ENCODE data around the gene TTC38.
A peak's percentile ranks its signal among the peaks of the same experiment; 100 is the strongest.

Gene TTC38

DNA sequence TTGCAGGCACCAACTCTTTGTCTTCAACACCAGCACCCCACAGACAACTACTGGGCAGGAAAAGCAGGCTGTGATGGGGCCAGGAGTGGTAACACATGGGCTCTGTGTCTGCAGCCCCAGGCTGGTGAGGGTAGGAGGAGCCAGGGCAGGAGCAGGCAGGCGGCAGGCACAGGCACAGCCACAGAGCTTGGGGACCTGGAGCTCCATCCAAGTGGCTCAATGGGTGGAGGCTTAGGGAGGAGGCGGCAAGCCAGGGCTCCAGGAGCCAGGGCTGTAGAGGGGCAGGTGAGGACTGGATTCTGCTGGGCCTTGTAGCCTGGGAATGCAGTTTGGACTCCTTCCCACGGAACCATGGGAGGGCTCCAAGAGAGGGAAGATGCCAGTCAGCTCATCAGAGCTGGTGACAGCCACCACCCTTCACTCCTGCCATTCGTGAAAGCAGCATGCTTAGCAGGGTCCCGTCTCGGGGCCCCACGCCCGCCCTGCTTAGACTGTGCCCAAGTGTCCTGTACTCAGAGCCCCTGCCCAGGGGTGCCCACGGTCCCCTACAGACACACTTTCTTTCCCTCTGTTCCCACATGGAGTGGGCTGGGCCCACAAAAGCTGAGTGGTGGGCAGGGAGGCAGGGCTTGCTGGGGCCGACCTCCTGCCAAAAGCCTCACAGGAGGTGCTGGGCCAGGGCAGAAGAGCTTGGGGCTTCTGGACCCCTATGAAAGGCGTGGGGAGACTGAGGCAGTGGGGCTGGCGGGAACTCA lies 12.4 kb downstream of the TTC38 start:
- DNase-seq, result no peak

DNA sequence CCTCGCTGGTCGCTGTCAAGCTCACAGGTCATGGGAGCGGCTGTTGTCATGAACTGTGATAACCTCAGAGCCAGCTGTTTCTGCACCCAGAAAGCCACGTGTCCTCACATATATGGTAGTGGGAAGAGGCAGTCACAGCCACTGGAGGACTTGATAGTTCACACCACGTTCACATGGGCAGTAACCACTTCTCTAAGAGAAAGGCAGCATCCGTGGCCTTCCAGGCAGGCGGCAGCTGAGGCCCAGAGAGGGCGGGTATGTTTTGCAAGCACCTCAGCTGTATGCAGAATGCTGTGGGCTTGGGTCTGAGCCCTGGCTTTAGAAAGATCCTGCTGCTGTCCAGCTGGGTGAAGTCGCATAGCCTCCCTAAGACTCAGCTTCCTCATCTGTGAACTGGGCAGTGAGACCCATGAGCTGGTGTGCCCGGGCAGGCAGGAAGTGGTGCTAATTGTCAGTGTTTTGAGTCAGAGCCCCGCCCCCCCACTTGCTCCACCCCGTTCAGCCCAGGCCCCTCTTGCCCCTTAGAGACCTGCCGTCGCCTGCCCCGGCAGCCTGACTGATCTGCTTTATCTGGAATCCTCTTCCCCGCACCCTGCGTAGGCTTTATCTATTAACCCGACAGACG lies 13.3 kb downstream of the TTC38 start:
- no peak for DNase-seq

DNA sequence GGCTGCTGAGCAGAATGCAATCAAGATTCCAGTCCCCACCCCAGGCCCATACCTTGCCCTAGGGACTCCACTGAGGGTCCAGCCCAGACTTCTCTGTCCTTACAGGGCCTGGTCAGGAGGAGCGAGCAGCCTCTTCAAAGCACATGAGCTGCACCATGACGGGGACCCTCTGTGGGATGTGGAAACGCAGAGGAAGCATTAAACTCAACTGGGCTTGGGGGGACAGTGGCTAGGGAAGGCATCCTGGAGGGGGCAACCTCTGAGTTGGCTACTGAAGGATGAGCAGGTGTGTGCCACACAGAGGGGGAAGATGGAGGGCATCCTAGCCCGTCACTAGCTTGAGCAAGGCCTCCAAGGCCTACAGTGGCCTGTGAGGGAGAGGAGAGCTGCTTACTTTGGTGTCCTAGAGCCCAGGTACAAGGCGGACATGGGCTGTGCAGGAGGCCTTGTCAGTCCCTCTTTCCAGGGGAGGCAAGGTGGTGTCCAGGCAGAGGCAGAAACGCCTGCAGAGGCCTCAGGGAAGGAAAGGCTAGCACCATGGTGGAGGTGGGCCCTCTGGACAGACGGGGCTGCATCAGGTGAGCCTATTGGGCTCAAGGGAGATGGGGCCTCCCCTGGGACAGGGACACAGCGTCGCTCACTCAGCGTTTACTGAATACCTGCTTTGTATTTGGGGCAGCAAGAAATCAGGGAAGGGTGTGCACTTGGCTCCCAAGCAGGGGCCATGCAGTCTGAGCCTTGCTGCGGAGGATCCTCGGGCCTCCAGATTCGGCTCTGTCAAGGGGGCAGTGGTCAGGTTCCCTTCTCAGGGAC lies 14.3 kb downstream of the TTC38 start:
- DNase-seq, result no peak

DNA sequence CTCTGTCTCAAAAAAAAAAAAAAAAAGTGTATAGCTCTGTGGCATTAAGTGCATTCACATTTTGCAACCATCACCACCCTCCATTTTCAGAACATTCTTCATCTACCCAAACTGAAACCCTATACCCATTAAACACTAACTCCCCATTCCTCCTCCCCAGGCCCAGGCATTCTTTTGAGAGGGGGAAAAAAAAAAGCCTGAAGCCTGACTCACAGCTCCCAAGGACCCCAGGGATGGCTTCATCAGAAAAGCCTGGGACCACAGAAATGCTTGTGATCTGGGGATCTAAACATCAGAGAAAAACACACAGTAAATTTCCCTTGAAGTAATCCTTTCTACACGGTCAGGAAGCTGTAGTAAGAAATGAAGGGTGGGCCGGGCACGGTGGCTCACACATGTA lies 18.2 kb downstream of the TTC38 start:
- no peak for DNase-seq

DNA sequence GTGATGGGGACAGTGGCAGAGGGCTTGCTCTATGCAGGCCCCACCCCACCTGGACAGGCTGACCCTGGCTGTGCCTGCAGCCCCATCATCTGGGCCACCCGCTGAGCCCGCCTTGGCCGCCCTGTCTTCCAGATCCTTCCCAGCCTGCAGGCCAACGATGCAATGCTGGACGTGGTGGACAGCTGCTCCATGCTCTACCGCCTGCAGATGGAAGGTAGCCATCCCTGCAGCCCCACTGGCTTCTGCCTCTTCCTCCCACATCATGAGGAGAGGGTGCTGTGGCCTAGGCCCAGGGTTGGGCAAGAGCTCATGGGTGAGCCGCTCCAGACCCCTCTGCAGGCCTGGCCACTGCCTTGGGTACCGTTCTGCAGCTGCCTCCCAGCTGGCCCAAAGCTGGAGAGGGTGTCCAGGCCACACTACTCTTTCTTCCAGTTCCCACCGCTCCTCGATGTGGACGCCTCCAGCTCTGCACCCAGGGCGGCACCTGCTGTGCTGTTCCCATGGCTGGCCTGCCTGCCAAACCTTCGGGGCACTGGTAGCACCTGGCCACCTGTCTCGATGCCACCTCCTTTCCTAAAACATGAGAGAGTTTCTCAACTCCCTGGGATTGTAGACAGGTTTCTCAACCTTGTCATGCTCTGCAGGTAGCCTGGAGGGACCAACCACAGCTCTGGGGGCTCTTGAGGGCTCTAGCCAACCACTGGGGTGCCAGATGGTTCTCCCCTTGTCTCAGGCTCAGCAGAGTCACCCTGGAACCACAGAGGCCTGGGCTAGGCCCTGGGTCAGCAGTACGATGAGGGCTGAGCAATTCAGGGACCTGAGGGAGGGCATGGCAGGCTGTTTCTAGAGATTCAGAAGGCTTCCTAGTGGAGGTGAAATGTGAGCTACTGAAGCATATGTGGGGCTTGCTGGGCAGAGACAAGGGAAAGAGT lies 19.4 kb downstream of the TTC38 start:
- DNase-seq, result no peak

DNA sequence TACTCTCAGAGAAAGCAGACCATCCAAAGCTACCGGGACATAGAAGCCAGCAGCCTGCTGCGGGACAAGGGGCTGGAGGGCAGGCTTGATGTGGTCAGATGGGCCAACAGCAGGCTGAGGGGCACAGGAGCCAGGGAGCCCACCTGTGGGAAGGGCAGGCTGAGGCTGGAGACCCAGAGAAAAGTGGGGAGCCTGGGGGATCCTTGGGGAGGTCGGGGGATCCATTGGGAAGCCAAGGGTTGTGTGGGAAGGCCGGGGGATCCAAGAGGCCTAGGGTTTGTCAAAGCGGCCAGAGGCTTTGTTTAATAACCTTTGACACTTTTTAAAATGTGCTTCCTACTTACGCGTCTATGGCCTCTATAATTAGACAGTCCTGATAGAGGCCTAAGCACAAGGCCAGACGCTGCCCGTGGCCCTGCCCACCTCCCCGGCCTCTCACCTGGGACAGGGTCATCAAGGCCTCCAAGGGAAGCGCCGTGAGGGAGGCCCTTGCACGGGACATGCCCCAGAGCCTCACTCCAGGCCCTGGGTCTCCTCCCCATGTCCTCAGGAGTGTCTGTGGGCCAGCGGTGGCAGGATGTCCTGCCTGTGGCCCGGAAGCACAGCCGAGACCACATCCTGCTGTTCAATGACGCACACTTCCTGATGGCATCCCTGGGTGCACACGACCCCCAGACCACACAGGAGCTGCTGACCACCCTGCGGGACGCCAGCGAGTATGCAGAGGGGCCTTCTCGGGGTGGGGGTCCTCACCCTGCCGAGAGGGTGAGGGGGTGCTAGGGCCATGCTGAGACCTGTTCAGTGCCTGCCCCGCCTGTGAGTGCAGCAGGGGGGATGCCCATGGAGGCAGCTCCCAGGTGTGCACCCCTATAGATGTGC lies 20.3 kb downstream of the TTC38 start:
- no peak for DNase-seq

DNA sequence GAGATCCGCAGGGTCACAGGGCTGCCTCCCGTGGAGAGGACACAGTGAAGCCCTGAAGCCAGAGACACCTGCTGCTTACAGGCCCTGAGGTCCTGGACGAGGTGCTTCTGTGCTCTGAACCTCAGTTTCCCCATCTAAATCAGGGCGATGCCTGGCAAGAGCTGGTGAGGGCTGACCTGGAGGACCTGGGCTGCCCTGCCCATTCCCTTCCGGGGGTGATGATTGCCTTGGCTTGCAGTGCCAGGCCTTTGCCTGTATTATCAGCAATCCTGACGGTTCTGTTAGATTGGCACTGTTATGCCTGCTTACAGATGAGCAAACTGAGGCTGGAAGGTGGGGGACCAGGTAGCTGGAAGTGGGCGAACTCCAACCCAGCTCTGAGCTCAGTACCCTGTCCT lies 21.0 kb downstream of the TTC38 start:
- DNase-seq, result no peak

DNA sequence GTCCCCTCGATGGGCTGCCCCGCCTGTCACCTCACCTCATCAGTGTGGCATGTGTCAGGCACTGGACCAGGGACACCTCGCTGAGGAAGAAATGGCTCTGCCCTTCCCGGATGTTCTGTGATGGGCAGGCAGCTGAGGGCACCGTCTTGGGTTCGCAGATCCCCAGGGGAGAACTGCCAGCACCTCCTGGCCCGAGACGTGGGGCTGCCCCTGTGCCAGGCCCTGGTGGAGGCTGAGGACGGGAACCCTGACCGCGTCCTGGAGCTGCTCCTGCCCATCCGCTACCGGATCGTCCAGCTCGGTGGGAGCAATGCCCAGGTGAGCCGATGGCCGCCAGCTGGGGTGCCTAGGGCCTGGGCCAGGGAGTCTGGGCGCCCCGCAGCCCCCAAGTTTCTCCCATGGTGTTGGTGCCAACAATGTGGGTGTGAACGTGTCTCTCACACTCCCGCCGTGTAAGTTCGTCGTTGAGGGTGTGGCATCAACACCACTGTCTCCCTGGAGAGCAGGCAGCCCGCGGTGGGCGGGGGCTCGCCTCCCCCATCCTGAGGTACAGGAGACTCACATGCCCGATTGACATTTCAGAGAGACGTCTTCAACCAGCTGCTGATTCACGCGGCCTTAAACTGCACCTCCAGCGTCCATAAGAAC lies 21.6 kb downstream of the TTC38 start:
- no peak for DNase-seq

DNA sequence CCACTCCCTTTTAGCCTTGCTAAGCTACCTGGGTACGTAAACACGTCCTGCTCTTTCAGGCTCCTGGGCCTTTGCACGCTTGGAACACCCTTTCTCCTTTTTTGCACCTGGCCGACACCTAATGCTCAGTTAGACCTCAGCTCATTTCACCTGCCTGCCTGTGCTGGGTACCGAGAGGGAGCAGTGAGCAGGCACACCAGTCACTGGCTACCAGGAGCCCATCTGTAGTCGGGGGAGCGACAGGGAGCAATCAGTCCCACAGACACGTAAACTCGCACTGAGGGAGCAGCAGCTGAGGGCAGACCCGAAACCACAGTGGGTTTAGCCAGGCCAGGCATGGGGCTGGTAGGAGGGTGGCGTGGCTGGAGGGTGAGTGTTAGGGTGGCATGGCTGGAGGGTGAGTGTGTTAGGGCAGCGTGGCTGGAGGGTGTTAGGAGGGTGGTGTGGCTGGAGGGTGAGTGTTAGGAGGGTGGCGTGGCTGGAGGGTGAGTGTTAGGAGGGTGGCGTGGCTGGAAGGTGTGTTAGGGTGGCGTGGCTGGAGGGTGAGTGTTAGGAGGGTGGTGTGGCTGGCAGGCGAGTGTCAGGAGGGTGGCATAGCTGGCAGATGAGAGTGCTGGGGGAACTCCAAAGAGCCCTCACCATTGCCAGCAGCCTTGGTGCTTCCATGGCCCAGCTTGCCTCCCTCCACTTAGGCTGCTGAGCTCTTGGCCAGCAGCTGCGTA lies 22.5 kb downstream of the TTC38 start:
- no peak for DNase-seq

DNA sequence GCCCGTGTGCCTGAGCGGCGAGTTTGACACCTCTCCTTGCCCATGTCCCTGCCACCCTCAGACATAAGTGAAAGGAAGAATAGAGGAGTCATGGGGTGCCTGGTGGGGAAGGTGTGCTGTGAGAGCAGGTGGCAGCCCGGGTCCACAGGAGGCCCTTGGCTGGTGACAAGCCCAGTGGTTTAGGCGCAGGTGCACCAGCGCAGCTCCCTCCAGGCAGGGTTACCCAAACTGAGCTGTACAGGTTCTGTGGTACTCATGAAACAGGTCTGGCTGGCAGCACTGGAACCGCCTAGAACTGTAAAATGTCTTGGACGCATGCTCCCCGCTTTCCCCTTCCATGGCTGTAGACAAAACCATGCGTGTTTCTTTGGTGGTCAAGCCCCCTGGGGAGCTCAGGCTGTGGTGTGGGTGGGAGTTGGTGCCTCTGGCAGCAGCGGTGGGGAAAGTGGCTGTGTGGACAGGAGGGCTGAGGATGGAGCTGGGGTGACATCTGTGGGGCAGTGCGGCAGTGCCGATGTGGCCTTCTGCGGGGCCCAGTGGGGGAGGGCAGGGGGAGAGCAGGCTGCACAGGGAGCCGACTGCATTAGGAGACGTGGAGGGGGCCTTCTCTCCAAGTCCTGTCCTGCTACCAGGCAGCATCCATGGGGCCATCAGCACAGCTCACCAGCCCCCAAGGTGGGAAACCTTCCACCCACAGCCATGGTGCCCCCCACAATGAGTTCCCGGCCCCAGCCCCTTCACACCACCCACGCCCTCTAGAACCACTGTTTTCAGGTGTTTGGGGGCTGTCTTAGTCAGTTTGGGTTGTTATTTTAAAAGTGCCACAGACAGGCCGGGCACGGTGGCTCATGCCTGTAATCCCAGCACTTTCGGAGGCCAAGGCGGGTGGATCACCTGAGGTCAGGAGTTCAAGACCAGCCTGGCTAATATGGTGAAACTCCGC lies 23.3 kb downstream of the TTC38 start:
- DNase-seq, result no peak

DNA sequence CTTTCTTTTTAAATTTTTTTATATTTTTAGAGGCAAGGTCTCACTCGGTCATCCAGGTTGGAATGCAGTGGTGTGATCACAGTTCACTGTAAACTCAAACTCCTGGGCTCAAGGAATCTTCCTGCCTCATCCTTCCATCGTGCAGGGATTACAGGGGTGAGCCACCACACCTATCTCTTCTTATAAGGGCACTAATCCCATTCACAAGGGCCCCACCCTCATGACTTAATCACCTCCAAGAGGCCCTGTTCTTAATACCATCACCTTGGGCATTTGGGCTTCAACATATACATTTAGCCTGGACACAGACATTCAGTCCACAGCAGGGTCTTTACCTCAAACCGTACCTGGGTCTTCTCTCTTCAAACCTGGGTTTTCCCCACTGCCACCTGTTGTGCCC lies 24.4 kb downstream of the TTC38 start:
- no peak for DNase-seq

DNA sequence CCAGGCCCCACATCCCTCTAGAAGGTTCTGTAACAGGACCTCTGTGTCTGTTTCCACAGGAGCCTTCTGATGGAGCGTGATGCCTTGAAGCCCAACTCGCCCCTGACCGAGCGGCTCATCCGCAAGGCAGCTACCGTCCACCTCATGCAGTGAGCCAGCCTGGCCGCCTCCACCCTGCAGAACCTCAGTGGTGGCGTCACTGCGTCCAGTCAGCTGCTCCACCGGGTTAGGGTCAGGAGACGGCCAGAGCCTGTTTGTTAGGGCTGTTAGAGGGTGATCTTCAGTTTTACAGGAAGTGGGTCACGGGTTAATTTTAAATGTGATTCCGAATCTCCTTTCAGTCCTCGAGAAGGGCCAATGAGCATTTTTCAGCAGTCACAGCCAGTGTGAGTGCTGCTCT lies 24.9 kb downstream of the TTC38 start:
- no peak for DNase-seq

DNA sequence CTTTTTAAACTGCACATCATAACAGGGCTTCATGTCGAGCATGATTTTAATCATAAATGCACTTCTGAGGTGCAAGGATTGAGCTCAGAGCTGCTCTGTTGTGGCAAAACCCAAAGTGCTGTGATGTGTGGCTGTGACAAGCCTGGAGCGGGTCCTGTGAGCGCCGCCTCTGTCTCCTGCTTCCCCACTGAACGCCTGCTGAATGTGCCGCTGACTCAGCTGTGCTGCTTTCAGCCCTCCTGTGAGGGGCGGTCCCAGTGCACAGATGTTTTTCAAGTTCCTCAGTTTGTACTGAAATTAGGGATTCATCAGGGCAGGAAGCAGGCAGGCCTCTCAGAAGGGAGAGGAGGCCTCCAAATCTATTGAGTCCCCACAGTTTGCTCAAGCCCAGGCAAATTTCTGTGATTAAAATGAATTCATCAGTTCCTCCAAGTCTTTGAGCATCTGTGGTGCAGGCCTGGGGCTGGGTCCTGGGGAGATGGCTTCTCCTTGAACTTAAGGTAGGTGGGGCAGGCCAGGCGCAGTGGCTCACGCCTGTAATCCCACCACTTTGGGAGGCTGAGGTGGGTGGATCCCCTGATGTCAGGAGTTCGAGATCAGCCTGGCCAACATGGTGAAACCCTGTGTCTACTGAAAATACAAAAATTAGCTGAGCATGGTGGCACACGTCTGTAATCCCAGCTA lies 25.9 kb downstream of the TTC38 start:
- no peak for DNase-seq

DNA sequence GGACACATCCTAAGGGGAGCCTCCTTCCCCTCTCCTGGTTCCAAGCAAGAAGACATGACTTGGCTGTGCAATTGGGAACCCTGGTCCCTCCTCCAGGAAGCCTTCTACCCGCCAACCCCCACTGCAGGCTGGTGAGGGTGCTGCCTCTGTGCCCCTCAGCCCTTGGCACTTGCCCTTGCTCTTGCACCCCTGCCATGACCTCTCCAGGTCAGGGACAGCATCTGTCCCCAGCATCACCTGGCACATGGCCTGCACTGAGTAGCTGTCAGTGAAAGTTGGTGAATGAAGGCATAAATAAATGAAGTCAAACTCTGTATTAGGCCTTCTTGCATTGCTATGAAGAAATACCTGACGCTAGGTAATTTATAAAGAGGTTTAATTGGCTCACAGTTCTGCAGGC lies 27.0 kb downstream of the TTC38 start:
- DNase-seq, result no peak

DNA sequence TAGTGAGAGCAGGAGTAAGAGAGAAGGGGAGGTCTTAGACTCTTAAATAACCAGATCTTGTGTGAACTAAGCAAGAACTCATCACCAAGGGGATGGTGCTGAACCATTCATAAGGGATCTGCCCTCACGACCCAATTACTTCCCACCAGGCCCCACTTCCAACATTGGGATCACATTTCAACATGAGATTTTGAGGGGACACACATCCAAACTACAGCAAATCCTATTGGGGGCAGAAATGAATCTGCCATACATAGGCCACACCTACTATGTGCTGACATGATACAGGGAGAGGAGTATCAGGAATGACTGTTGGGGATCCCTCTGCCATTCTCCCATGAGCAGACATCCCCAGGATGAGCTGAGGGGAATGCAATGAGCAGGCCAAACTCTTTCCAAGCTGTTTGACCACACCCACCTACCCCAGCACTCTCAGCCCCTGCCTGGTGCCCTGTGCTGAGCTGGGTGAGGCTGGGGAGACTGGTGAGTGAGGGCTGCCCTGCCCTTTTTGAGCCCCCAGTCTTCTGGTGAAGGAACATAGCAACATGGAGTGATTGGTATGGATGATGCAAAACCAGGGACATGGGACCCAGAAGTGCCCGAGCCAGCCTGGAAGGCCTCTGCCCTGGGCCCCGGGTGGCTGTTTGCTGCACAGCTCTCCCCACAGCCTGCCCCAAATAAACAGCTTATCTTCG lies 27.6 kb downstream of the TTC38 start:
- DNase-seq, result no peak

DNA sequence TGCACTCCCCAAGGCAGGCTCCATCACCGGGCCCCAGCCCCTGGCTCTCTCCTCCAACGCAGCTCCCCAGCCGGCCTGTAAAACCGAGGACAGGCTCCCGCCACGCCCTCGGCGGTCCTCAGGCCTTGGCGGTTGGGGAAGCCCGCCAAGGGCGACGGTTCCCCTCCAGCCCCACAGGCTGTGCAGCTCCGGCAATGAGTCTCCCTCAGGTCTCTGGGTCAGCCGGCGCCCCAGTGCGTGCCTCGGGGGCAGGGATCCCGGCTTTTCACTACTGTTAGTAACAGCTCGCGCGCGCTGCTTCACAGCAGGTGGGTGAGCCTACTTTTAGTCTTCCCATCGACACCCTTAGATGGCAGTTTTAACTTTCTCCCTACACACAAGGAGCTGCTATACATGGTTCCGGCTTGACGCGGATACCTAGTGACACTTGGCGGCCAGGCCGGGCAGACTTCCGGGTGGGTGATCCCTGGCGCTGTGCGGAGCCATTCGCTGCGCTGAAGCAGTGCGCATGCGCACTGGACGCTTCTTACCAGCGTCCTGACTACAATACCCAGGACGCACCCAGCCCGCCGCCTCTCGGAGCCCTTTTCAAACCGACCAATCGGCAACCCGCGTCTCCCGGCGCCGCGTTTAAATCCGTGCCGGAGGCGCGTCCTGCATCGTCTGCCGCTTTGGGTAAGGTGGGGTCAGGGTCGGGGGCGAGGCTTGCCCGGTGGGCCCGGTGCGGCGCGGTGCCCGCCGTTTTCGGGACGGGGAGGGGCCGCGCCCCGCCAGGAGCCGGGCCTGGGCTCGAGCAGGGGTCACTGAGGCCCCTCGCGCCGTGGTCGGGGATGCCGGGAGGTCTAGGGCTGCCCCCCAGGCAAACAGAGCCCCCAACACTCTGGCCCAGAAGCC lies 28.7 kb downstream of the TTC38 start, which contains the start of gene GTSE1:
TSS of gene GTSE1 (plus strand) at position 614 of the 894 bp plus-strand sequence. CDS start 531 bp downstream, outside the sequence.
- DNase-seq, result peak; percentile 91

Measured in T1000 (cell line).